HG02885 (cell line): Measurements from ENCODE around the gene SLF1.

ENCODE experiments used
- ATAC-seq: cut with Tn5 transposase; IDR thresholded peaks from one replicate; pipeline ENCODE4 v1.9.1; 2021; ENCODE audit warnings: mild to moderate bottlenecking; ENCODE audit not compliant: unreplicated experiment, poor library complexity

SLF1 gene

DNA sequence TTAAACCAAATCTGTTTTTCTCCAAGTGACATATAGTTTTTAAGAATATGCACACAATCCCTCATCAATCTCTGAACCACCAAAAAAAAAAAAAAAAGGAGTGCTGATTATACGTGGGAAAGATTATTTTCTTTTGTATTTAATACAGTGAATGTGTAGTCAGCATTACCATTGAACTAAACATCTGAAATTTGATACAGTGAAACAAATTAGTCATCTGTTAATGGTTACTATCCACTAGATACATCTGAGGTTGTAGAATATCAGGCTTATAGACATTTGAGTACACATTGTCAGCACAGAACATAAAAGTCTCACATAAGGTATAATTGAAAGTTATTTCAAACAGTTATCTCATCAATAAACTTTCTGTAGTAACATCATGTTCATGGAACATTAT is 87.0 kb downstream of the SLF1 start:
- no peak for ATAC-seq

DNA sequence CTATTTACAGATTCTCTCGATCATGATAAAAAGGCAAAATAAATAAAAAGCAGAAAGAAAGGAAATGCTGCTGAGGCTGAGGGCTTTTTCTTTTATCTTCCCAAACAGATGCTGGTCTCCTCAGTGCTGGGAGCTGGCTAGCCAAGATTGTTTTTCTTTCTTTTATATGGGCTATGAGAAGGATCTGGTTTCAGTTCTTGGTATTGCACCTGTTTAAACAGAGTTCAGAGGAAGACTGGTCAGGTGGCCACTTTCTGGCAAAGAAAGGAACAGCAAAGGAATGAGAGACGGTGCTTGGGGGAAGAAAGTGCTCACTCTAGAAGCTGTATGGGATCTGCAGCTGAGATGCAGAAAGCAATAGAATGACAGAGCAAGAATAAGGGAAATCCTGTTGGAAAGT is 88.9 kb downstream of the SLF1 start:
- ATAC-seq = no peak

DNA sequence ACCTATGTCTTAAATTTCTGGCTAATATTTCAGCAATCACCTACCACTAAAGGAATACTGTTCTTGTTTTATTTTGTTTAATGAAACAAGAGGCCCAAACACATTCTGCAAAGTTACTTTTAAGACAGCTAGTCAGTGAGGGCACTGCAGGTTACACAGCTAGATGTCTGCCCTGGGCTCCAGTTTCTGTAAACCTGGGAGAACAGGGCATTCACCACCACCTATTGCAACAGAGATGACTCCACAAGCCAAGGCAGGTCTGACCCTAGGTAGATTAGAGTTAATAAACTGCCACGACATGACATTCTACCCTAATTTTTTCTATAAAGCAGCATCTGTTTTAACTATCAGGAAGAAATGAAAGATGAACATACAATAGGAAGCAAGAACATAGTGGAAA is 90.8 kb downstream of the SLF1 start:
- ATAC-seq = no peak

DNA sequence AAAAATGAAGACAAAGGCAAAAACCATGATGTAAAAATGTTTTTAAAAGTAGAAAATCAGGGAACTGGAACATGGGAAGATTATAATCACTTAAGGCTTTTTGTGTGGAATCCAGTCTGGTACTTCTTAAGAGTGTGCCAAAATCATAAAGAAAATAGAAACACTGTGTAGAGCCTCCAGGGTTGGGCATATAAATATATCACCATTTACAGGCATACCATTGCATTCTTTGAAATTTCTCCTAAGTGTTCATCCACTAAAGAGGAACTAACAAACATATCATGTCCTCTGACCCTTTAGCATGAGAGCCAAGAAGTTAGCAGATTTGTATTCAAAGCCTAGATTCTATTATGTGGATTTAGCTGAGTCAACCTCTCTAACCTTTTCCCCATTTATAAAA is 93.3 kb downstream of the SLF1 start:
- ATAC-seq = no peak

DNA sequence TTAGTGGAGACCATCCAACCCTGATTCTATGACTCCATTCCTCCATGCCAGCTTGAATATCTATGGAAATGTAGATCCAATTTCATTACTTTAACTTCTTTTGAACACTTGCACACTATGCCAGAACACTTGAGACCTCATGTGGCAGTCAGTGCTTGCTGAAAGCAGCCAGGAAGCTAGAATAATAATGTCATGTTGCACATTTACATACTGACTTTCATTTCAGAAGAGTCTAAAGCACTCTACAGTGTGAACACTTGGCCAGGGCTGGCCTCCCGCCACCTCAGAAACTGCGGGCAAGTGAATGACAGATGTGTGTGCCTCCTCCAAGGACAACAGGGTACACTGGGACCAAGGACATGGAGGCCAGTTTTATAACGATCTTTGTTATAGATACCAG is 97.3 kb downstream of the SLF1 start:
- no peak for ATAC-seq

DNA sequence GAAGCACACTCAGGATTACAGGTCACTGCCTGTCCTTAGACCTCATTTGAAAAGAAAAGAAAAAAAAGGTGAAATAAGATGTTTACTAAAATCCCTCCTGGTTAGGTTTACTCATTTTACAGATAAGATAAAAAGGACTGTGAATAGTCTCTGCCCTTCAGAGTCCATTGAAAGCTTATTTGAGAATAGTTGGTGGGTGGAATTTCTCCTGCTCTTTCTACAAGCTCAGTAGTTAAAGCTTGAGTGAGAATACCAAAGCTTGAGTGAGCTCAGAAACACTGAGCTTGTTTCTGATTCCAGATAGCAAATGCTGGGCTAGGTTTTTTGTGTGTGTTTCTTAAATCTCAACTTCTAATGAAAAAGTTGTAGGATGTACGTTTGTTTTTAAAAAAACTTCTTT is 106.7 kb downstream of the SLF1 start:
- ATAC-seq = no peak

DNA sequence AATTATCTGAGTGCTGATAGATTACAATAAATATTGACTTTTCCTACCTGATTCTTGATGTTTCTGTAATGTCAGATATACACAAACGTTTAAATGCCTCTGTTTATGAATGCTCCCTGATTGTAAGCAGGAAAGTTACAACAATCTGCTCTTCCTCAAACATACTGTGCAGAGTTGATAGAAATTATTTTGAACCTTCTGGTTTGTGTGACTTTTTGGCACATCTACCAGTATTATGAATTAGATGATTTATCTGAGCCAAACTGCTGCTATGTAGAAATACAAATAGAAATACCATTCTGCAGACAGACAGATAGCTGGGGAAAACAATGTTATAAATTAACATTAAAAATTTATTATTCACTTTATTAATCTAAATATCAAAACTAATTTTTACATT is 113.0 kb downstream of the SLF1 start:
- ATAC-seq = no peak

DNA sequence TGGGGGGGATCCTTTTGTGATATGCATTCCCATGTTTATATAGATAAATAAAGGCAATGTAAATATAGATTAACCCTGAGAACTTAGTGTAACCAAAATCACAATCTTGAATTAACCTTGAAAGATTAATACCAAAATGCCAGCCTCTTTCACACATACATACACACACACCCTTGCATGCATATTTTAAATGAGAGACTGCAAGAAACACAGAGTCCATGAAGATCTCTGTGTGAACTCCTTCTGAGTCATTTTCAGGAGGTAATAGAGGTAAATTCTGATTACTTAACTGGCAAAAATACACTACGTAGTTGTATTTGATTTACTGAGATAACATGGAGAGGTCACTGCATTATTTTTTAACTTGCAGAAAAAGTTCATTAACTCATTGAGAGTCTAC is 118.0 kb downstream of the SLF1 start:
- no peak for ATAC-seq

DNA sequence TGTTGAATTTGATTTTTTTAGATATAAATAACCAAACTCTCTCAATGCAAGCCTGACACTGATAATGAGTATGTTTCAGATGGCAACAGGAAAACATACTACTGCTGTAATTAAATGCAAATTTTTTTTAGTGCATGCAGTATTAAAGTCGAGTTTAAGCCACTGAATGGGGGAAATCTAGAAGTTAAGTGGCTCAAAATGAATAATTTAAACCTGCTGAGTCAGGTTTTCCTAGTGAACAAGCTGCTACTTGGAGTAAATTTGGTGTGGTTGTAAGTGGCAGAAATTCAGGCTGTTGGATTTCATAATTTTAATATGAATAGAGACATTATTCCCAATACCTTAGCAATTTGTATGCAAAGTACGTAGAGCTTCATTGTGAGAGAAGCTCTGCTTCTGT is 121.8 kb downstream of the SLF1 start:
- no peak for ATAC-seq

DNA sequence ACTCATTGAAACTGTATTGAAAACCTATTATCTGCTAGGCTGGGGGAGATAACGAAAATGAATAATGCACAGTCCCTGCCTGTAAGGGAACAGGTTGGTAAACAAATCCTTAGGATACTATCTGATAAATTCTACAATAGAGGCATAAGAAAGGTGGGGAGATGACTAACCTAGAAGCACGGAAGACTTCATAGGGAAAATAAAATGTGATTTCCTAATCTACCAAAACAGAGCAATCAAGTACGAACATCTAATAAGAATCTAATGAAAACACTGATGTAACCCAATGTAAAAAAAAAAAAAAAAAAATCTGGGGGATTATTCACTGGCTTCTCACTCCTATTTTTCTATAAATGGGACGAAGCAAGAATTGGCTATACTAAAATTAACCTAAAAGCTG is 124.4 kb downstream of the SLF1 start:
- ATAC-seq = no peak

DNA sequence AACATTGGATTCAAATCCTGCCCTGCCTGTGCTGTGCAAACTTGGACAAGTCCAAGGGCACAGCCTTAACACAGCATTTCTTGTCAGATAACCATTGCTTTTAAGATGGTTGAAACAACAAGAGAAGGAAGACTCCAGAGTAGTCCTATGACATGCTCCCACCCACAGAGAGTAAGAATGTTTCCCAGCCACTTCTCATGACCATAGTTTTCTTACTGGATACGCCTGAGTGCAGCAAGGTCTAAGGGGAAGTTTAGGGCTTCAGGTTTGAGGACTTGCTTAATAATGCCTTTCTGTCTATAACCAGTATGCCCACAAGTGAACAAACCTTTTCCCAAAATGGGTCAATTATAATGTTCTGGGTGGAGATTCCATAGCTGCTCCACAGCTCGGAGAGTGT is 126.4 kb downstream of the SLF1 start:
- ATAC-seq = peak; percentile 30

DNA sequence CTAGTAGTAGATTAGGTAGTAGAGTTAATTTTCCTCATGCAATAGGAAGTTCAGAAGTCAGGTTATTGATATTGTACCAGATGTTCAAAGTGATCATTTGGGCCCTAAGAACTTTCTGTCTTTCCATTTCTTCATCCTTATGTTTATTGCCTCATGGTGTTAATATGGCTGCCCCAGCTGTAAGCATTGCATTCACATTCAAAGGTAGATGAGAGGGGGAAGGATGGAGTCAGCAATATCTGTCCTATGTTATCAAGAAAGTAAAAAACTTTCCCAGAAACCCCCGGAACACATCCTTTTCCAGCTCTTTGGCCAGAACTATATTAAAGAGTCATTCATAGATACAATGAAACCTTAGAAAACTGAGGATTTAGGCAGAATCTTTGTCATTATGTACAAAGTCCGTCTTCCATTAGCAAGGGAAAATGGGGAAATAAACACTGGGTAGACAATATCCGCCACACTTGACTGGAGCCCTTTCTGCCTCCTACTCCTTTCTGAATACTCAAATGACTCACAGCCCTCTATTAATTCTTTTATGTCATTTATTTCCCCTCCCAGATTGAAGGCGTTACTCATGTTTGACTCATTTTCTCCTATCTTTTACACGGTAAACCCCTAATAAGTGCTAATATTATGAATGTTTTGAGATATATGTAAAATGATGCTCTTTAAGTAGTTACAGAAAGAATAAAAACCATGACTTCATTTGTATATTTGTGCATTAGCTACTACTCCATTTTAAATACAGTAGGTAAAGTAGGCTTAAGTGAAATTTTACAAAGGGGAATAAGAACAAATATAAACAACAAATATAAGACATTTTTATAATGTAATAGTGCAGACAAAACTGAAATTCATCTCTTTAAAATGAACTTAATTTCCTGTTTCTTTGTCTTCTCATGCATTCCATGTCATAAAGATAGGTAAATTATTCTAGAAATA is 127.6 kb downstream of the SLF1 start:
- ATAC-seq = peak; percentile 87

DNA sequence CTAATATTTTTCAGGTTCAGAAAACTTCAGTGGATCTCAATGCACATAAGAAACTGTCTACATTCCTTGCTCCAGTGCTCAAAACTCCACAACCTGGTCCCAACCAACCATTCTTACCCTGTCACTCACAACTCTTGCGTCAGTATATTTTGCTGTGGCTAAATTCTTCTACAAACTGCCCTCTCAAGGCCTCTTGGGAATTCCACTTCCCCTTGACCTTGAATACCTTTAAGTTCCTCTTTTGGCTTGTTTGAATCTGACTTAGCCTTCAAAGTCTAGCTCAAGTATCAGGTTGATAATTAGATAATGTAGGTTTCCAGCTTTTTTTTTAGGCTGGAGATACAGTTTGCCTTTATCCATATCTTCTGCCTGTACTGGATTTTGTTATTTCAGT is 128.3 kb downstream of the SLF1 start:
- peak; percentile 57 for ATAC-seq
